ENCODE data around the gene SDCBP2. TPM values are rescaled to one million over a fixed set of nuclear protein-coding genes. Genes with fewer than 3 reads are reported as not detected.

The SDCBP2 gene
- total RNA-seq, 1 donor from 2014 or later: 1.6 TPM

DNA sequence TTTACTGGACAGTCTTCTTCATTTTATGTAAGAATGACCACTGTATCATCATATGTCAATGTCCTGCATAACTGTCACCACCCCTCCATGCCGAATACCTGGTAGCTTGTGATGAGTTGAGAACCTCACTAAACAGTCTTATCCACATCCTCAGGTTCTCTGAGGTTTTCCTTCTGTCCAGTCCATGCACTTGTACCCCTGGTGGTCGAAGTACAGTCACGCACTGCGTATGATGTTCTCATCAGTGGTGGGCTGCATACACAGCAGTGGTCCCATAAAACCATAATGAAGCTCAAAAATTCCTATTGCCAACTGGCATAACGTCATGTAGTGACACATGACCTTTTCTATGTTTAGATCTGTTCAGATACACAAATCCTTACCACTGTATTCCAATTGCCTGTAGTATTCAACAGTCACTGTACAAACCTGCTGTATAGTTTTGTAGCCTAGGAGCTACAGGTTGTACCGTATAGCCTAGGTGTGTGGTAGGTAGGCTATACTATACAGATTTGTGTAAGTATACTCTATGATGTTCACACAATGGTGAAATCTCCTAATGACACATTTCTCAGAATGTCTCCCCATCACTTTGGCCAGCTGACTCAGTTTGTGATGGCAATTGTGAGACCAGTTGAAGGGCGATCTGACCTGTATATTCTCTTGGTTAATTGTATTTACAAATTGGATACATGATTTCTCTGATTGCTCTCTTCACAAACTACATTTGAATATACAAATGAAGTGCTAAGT lies 31.3 kb upstream of the SDCBP2 start:
- H3K27ac Mint-ChIP-seq: no peak overlapping the region
- peaks cover 64% of the 10 kb centered on the region for H3K36me3 Mint-ChIP-seq
- H3K4me1 ChIP-seq: no peaks in the 10 kb centered on the region
- no peak overlapping the region for H3K27ac ChIP-seq
- H2AFZ ChIP-seq (replicated peaks): no peak overlapping the region
- H3K4me3 Mint-ChIP-seq: no peak overlapping the region
- H3F3A ChIP-seq (ENCODE audit: low read depth): no peaks in the 10 kb centered on the region
- peaks cover 6% of the 10 kb centered on the region for H3K79me2 ChIP-seq (ENCODE audit: low read depth)
- no peaks in the 10 kb centered on the region for H3K9me3 Mint-ChIP-seq
- no peak overlapping the region for H3K4me2 ChIP-seq
- no peaks in the 10 kb centered on the region for H3K27me3 ChIP-seq
- no peaks in the 10 kb centered on the region for H3K4me1 Mint-ChIP-seq
- no peaks in the 10 kb centered on the region for H3K9me3 ChIP-seq (ENCODE audit: low read depth)
- H3K36me3 ChIP-seq: peaks cover 3% of the 10 kb centered on the region
- peaks cover 16% of the 10 kb centered on the region for H4K20me1 ChIP-seq (ENCODE audit: low read depth)
- peaks cover 6% of the 10 kb centered on the region for H3K27me3 Mint-ChIP-seq (ENCODE audit: insufficient read depth, low read depth)
- TF ChIP-seq, protein P1, sequence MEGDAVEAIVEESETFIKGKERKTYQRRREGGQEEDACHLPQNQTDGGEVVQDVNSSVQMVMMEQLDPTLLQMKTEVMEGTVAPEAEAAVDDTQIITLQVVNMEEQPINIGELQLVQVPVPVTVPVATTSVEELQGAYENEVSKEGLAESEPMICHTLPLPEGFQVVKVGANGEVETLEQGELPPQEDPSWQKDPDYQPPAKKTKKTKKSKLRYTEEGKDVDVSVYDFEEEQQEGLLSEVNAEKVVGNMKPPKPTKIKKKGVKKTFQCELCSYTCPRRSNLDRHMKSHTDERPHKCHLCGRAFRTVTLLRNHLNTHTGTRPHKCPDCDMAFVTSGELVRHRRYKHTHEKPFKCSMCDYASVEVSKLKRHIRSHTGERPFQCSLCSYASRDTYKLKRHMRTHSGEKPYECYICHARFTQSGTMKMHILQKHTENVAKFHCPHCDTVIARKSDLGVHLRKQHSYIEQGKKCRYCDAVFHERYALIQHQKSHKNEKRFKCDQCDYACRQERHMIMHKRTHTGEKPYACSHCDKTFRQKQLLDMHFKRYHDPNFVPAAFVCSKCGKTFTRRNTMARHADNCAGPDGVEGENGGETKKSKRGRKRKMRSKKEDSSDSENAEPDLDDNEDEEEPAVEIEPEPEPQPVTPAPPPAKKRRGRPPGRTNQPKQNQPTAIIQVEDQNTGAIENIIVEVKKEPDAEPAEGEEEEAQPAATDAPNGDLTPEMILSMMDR (IDR thresholded peaks at IDR 0.05): no peak
- TF ChIP-seq EZH2 (IDR thresholded peaks at IDR 0.05): no peak
- no peak for TF ChIP-seq EZH2phosphoT487 (IDR thresholded peaks at IDR 0.05)
- no peak overlapping the region for H3K9ac ChIP-seq
- no peak for DNase-seq (ENCODE audit: low spot score)
- no peak overlapping the region for H3K4me3 ChIP-seq

DNA sequence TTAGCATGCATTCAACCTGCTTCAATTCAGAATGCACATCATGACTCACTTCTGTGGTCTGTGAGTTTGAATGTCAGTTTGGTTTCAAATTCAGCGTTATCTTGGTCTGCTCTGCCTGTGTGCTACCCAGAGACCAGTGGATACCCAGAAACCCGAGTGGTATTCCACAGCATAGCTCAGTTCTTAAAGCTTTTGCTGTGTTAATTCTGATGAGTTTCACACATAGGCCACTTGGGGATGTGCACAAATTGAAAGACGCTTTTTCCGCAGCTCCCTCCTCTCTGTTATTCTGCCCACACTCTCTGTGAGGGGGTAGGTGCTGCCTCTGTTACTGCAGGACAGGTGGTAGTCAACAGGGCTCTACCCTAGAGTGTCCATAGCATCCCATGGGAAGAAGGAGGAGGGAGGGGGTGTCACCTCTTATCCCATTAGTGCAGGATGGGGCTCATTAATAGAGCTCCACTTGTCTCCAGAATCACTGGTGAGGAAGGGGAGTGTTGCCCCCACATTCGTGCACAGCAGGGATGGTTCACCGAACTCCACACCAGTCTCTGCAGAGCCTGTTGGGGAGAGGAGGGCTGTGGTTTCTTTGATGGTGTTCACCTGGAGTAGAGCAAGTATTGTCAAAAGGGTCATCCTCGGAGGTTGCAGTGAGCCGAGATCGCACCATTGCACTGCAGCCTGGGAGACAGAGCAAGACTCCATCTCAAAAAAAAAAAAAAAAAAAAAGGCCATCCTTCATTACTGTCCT lies 29.2 kb upstream of the SDCBP2 start:
- no peak for DNase-seq (ENCODE audit: low spot score)
- peaks cover 16% of the 10 kb centered on the region for H3K9me3 Mint-ChIP-seq
- H3K4me2 ChIP-seq: no peak overlapping the region
- peaks cover 6% of the 10 kb centered on the region for H3K79me2 ChIP-seq (ENCODE audit: low read depth)
- no peaks in the 10 kb centered on the region for H3K27me3 ChIP-seq
- TF ChIP-seq, protein P1 (IDR thresholded peaks at IDR 0.05): no peak
- TF ChIP-seq EZH2 (IDR thresholded peaks at IDR 0.05): no peak
- no peak overlapping the region for H3K9ac ChIP-seq
- H2AFZ ChIP-seq (replicated peaks): no peak overlapping the region
- H3K4me1 Mint-ChIP-seq: no peaks in the 10 kb centered on the region
- H3K9me3 ChIP-seq (ENCODE audit: low read depth): no peaks in the 10 kb centered on the region
- no peak overlapping the region for H3K27ac ChIP-seq
- H3K36me3 Mint-ChIP-seq: peaks cover 74% of the 10 kb centered on the region
- H3K4me3 ChIP-seq: no peak overlapping the region
- H4K20me1 ChIP-seq (ENCODE audit: low read depth): peaks cover 16% of the 10 kb centered on the region
- no peaks in the 10 kb centered on the region for H3K4me1 ChIP-seq
- H3K27me3 Mint-ChIP-seq (ENCODE audit: insufficient read depth, low read depth): peaks cover 6% of the 10 kb centered on the region
- no peak overlapping the region for H3K4me3 Mint-ChIP-seq
- H3K36me3 ChIP-seq: peaks cover 3% of the 10 kb centered on the region
- H3F3A ChIP-seq (ENCODE audit: low read depth): no peaks in the 10 kb centered on the region
- H3K27ac Mint-ChIP-seq: no peak overlapping the region

DNA sequence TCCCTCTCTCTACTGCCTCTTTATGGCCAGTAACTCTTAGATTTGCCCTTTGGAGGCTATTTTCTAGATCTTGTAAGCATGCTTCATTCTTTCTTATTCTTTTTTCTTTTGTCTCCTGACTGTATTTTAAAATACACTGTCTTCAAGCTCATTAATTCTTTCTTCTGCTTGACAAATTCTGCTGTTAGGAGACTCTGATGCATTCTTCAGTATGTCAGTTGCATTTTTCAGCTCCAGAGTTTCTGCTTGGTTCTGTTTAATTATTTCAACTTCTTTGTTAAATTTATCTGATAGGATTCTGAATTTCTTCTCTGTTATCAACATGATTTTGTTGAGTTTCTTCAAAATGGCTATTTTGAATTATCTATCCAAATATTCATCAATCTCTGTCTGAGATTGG lies 25.0 kb upstream of the SDCBP2 start:
- Histone ChIP-seq H3K27me3 (no peaks in the 10 kb centered on the region), H3K9me3 (ENCODE audit: low read depth) (no peaks in the 10 kb centered on the region), H3K9ac (no peak overlapping the region), H3K27ac (no peak overlapping the region), H3F3A (ENCODE audit: low read depth) (no peaks in the 10 kb centered on the region), H3K4me1 (no peaks in the 10 kb centered on the region), H3K36me3 (peaks cover 14% of the 10 kb centered on the region), H3K79me2 (ENCODE audit: low read depth) (peaks cover 9% of the 10 kb centered on the region), H2AFZ (replicated peaks) (no peak overlapping the region), H3K4me3 (no peak overlapping the region), H3K4me2 (no peak overlapping the region), H4K20me1 (ENCODE audit: low read depth) (peaks cover 4% of the 10 kb centered on the region)
- H3K4me3 Mint-ChIP-seq: no peak overlapping the region
- no peaks in the 10 kb centered on the region for H3K4me1 Mint-ChIP-seq
- no peaks in the 10 kb centered on the region for H3K27me3 Mint-ChIP-seq (ENCODE audit: insufficient read depth, low read depth)
- TF ChIP-seq EZH2phosphoT487 (IDR thresholded peaks at IDR 0.05) (no peak), EZH2 (IDR thresholded peaks at IDR 0.05) (no peak)
- peaks cover 74% of the 10 kb centered on the region for H3K36me3 Mint-ChIP-seq
- no peak overlapping the region for H3K27ac Mint-ChIP-seq
- peaks cover 38% of the 10 kb centered on the region for H3K9me3 Mint-ChIP-seq
- DNase-seq (ENCODE audit: low spot score): no peak

Measured in neural progenitor cell (in vitro differentiated cells).